ENCODE measurements around the gene ZNF804B. TPM values are rescaled to one million over a fixed set of nuclear protein-coding genes. Genes with fewer than 3 reads are reported as not detected.

Gene ZNF804B
- total and polyA plus RNA-seq, 4 experiments from 2014 or later: not detected

GRCh38 chr7:89049043-89049442 lies 289.5 kb downstream of the ZNF804B start:
- H3K4me3 Mint-ChIP-seq: no peak overlapping the region

GRCh38 chr7:89053130-89053529 lies 293.6 kb downstream of the ZNF804B start:
- H3K4me1 Mint-ChIP-seq: no peaks in the 10 kb centered on the region
- CTCF ChIA-PET (ENCODE audit: partially characterized antibody): no interaction called here
- POLR2A ChIA-PET (ENCODE audit: partially characterized antibody): no interaction called here
- no peaks in the 10 kb centered on the region for H3K36me3 Mint-ChIP-seq
- no peaks in the 10 kb centered on the region for H3K27me3 ChIP-seq (ENCODE audit: insufficient read depth, low read length)
- no peaks in the 10 kb centered on the region for H3K9me3 ChIP-seq (ENCODE audit: control insufficient read depth in 1 of 2, low read length in 2 of 2)
- peaks cover 0 to 4% (median 2%) of the 10 kb centered on the region in 8 donors for H3K9me3 Mint-ChIP-seq
- H3K4me3 ChIP-seq (ENCODE audit: low read length in 2 of 2): no peak overlapping the region
- H3K27me3 Mint-ChIP-seq: no peaks in the 10 kb centered on the region
- DNase-seq: no peak
- H3K36me3 ChIP-seq (ENCODE audit: insufficient read depth, low read length): no peaks in the 10 kb centered on the region
- no peak overlapping the region for H3K27ac Mint-ChIP-seq
- intact Hi-C loops (cut with micrococcal nuclease): no loop called here
- H3K27ac ChIP-seq (ENCODE audit: low read depth, low read length): no peak overlapping the region
- H3K4me1 ChIP-seq (ENCODE audit: insufficient read depth, low read length): no peaks in the 10 kb centered on the region
- H3K4me3 Mint-ChIP-seq: no peak overlapping the region

More at GRCh38 chr7:89049043-89049442, 289.5 kb downstream of the ZNF804B start:
- H3K36me3 ChIP-seq (ENCODE audit: insufficient read depth, low read length): no peaks in the 10 kb centered on the region
- no peak overlapping the region for H3K27ac ChIP-seq (ENCODE audit: low read depth, low read length)
- ChIA-PET CTCF (ENCODE audit: partially characterized antibody) (no interaction called here), POLR2A (ENCODE audit: partially characterized antibody) (no interaction called here)
- Mint-ChIP-seq H3K36me3 (no peaks in the 10 kb centered on the region), H3K27me3 (no peaks in the 10 kb centered on the region), H3K4me1 (no peaks in the 10 kb centered on the region), H3K9me3 (peaks cover 0 to 13% (median 1%) of the 10 kb centered on the region in 8 donors), H3K27ac (no peak overlapping the region)
- intact Hi-C loops (cut with micrococcal nuclease): no loop called here
- H3K9me3 ChIP-seq (ENCODE audit: control insufficient read depth in 1 of 2, low read length in 2 of 2): no peaks in the 10 kb centered on the region
- no peak for DNase-seq
- no peak overlapping the region for H3K4me3 ChIP-seq (ENCODE audit: low read length in 2 of 2)
- H3K4me1 ChIP-seq (ENCODE audit: insufficient read depth, low read length): no peaks in the 10 kb centered on the region
- H3K27me3 ChIP-seq (ENCODE audit: insufficient read depth, low read length): no peaks in the 10 kb centered on the region

DNA sequence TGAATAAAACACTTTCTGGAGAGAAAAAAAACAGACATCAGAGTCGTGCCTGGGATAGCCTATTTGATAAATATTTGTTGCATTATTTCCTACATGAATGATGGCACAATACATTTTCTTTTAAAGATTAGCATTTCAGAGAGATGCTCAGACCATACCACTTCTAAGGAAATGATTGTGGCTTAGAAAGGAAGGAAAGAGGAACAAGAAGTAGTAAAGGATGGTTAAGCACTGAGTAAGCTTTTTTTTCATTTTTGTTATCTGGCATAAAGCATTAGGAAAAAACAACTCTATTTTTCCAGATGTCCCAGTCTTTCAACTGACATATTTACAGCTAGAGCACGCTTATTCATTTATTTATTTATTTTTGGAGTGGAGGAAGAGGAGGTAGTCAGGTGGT lies 294.9 kb downstream of the ZNF804B start:
- Histone ChIP-seq H3K36me3 (ENCODE audit: insufficient read depth, low read length) (no peaks in the 10 kb centered on the region), H3K9me3 (ENCODE audit: control insufficient read depth in 1 of 2, low read length in 2 of 2) (no peaks in the 10 kb centered on the region), H3K4me1 (ENCODE audit: insufficient read depth, low read length) (no peaks in the 10 kb centered on the region), H3K27me3 (ENCODE audit: insufficient read depth, low read length) (no peaks in the 10 kb centered on the region), H3K27ac (ENCODE audit: low read depth, low read length) (no peak overlapping the region), H3K4me3 (ENCODE audit: low read length in 2 of 2) (no peak overlapping the region)
- Mint-ChIP-seq H3K9me3 (peaks cover 0 to 7% (median 2%) of the 10 kb centered on the region in 8 donors), H3K36me3 (no peaks in the 10 kb centered on the region), H3K4me1 (no peaks in the 10 kb centered on the region), H3K27me3 (no peaks in the 10 kb centered on the region), H3K4me3 (no peak overlapping the region), H3K27ac (no peak overlapping the region)
- no peak for DNase-seq
- ChIA-PET POLR2A (ENCODE audit: partially characterized antibody) (no interaction called here), CTCF (ENCODE audit: partially characterized antibody) (no interaction called here)
- intact Hi-C loops (cut with micrococcal nuclease): no loop called here

GRCh38 chr7:89060234-89060633 lies 300.7 kb downstream of the ZNF804B start:
- Histone ChIP-seq H3K27ac (ENCODE audit: low read depth, low read length) (no peak overlapping the region), H3K36me3 (ENCODE audit: insufficient read depth, low read length) (no peaks in the 10 kb centered on the region), H3K4me1 (ENCODE audit: insufficient read depth, low read length) (no peaks in the 10 kb centered on the region), H3K4me3 (ENCODE audit: low read length in 2 of 2) (no peak overlapping the region), H3K9me3 (ENCODE audit: control insufficient read depth in 1 of 2, low read length in 2 of 2) (no peaks in the 10 kb centered on the region), H3K27me3 (ENCODE audit: insufficient read depth, low read length) (no peaks in the 10 kb centered on the region)
- H3K4me1 Mint-ChIP-seq: no peaks in the 10 kb centered on the region
- peaks cover 0 to 4% (median 1%) of the 10 kb centered on the region in 8 donors for H3K9me3 Mint-ChIP-seq
- intact Hi-C loops (cut with micrococcal nuclease): no loop called here
- POLR2A ChIA-PET (ENCODE audit: partially characterized antibody): no interaction called here
- no peak for DNase-seq
- H3K27ac Mint-ChIP-seq: no peak overlapping the region
- no peak overlapping the region for H3K4me3 Mint-ChIP-seq
- no peaks in the 10 kb centered on the region for H3K36me3 Mint-ChIP-seq
- H3K27me3 Mint-ChIP-seq: no peaks in the 10 kb centered on the region
- CTCF ChIA-PET (ENCODE audit: partially characterized antibody): no interaction called here

DNA sequence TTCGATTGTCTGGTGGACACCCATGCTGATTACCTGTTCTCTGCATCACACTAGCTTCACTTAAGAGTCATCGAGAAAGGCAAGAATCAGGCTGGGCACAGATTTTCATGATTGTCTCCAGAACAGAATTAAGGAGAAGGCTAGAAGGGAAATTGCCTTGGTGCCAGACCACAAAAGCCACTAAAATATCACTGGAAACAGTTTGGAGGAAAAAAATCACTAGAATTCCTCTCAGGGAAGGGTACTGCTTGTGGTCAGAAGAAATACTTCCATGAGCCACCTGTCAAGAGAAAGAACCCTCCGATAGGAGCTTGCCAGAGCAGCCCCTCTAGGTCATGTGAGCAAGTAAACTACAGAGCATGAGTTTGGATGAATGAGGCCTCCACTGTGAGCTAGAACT lies 305.3 kb downstream of the ZNF804B start:
- Mint-ChIP-seq H3K36me3 (no peaks in the 10 kb centered on the region), H3K27me3 (no peaks in the 10 kb centered on the region), H3K4me1 (no peaks in the 10 kb centered on the region), H3K9me3 (peaks cover 0 to 4% (median under 1%) of the 10 kb centered on the region in 8 donors), H3K4me3 (no peak overlapping the region), H3K27ac (no peak overlapping the region)
- Histone ChIP-seq H3K4me1 (ENCODE audit: insufficient read depth, low read length) (no peaks in the 10 kb centered on the region), H3K9me3 (ENCODE audit: control insufficient read depth in 1 of 2, low read length in 2 of 2) (no peaks in the 10 kb centered on the region), H3K27me3 (ENCODE audit: insufficient read depth, low read length) (no peaks in the 10 kb centered on the region), H3K27ac (ENCODE audit: low read depth, low read length) (no peak overlapping the region), H3K4me3 (ENCODE audit: low read length in 2 of 2) (no peak overlapping the region), H3K36me3 (ENCODE audit: insufficient read depth, low read length) (no peaks in the 10 kb centered on the region)
- POLR2A ChIA-PET (ENCODE audit: partially characterized antibody): no interaction called here
- intact Hi-C loops (cut with micrococcal nuclease): no loop called here
- CTCF ChIA-PET (ENCODE audit: partially characterized antibody): no interaction called here
- DNase-seq: no peak

DNA sequence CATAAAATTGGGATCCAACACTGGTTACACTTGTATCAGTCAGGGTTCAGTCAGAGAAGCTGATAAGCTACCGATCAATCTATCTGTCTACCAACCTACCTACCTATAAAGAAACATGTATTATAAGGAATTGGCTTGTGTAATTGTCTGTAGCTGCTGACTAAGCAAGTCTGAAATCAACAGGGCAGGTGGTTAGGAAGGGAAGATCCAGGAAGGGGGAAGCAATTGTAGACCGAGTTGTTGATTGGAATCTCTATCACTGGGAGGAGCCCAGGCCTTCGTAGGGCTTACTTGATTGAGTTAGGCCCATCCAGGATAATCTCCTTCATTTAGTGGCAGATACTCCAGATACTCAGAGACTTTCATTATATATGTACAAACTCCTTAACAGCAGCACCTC lies 307.5 kb downstream of the ZNF804B start:
- Histone ChIP-seq H3K4me3 (ENCODE audit: low read length in 2 of 2) (no peak overlapping the region), H3K4me1 (ENCODE audit: insufficient read depth, low read length) (no peaks in the 10 kb centered on the region), H3K27ac (ENCODE audit: low read depth, low read length) (no peak overlapping the region), H3K36me3 (ENCODE audit: insufficient read depth, low read length) (no peaks in the 10 kb centered on the region), H3K9me3 (ENCODE audit: control insufficient read depth in 1 of 2, low read length in 2 of 2) (no peaks in the 10 kb centered on the region), H3K27me3 (ENCODE audit: insufficient read depth, low read length) (no peaks in the 10 kb centered on the region)
- no peak for DNase-seq
- POLR2A ChIA-PET (ENCODE audit: partially characterized antibody): no interaction called here
- Mint-ChIP-seq H3K4me1 (no peaks in the 10 kb centered on the region), H3K9me3 (peaks cover 0 to 2% (median 0%) of the 10 kb centered on the region in 8 donors), H3K4me3 (no peak overlapping the region), H3K27ac (no peak overlapping the region), H3K27me3 (no peaks in the 10 kb centered on the region), H3K36me3 (no peaks in the 10 kb centered on the region)
- intact Hi-C loops (cut with micrococcal nuclease): no loop called here
- CTCF ChIA-PET (ENCODE audit: partially characterized antibody): no interaction called here

- Histone ChIP-seq H3K27ac (ENCODE audit: low read depth, low read length) (no peak overlapping the region), H3K9me3 (ENCODE audit: control insufficient read depth in 1 of 2, low read length in 2 of 2) (no peaks in the 10 kb centered on the region), H3K36me3 (ENCODE audit: insufficient read depth, low read length) (no peaks in the 10 kb centered on the region), H3K27me3 (ENCODE audit: insufficient read depth, low read length) (no peaks in the 10 kb centered on the region), H3K4me3 (ENCODE audit: low read length in 2 of 2) (no peak overlapping the region), H3K4me1 (ENCODE audit: insufficient read depth, low read length) (no peaks in the 10 kb centered on the region)
- Mint-ChIP-seq H3K27ac (no peak overlapping the region), H3K36me3 (no peaks in the 10 kb centered on the region), H3K9me3 (peaks cover 0 to 12% (median 2%) of the 10 kb centered on the region in 8 donors), H3K4me3 (no peak overlapping the region), H3K4me1 (no peaks in the 10 kb centered on the region), H3K27me3 (no peaks in the 10 kb centered on the region)
- CTCF ChIA-PET (ENCODE audit: partially characterized antibody): no interaction called here
- POLR2A ChIA-PET (ENCODE audit: partially characterized antibody): no interaction called here
- intact Hi-C loops (cut with micrococcal nuclease): no loop called here
- DNase-seq: no peak
Measured at GRCh38 chr7:89072081-89072480, 312.6 kb downstream of the ZNF804B start.

- ChIA-PET CTCF (ENCODE audit: partially characterized antibody) (no interaction called here), POLR2A (ENCODE audit: partially characterized antibody) (no interaction called here)
- Mint-ChIP-seq H3K27ac (no peak overlapping the region), H3K4me1 (no peaks in the 10 kb centered on the region), H3K36me3 (no peaks in the 10 kb centered on the region), H3K27me3 (no peaks in the 10 kb centered on the region), H3K4me3 (no peak overlapping the region), H3K9me3 (peaks cover 0 to 12% (median 2%) of the 10 kb centered on the region in 8 donors)
- H3K4me3 ChIP-seq (ENCODE audit: low read length in 2 of 2): no peak overlapping the region
- H3K27ac ChIP-seq (ENCODE audit: low read depth, low read length): no peak overlapping the region
- intact Hi-C loops (cut with micrococcal nuclease): no loop called here
- H3K36me3 ChIP-seq (ENCODE audit: insufficient read depth, low read length): no peaks in the 10 kb centered on the region
- no peak for DNase-seq
- no peaks in the 10 kb centered on the region for H3K27me3 ChIP-seq (ENCODE audit: insufficient read depth, low read length)
- no peaks in the 10 kb centered on the region for H3K4me1 ChIP-seq (ENCODE audit: insufficient read depth, low read length)
- H3K9me3 ChIP-seq (ENCODE audit: control insufficient read depth in 1 of 2, low read length in 2 of 2): no peaks in the 10 kb centered on the region
Measured at GRCh38 chr7:89073776-89074175, 314.3 kb downstream of the ZNF804B start.
